ENCODE results near the gene CEP57.
A peak's percentile ranks its signal among the peaks of the same experiment; 100 is the strongest.

GRCh38 chr11:95790933-95791708, 823 bp downstream of the CEP57 start:
- TF ChIP-seq POLR2A (IDR thresholded peaks at IDR 0.05; ENCODE audit: extremely low read depth, insufficient read length) (peak; percentile 31), CTCF (IDR thresholded peaks at IDR 0.05; ENCODE audit: low read depth, low read length) (no peak)

Measured in NB4 (cell line).